DMS 273 (cell line): ENCODE data around the gene CSTF2.

Experiments used
- DNase-seq: peaks from one replicate; lab custom pipeline; 2025; ENCODE audit not compliant: unreplicated experiment; lab: John Stamatoyannopoulos, UW

The CSTF2 gene

GRCh38 chrX:100870527-100870926 lies 50.3 kb downstream of the CSTF2 start:
- DNase-seq: no peak

- DNase-seq: no peak
Measured at GRCh38 chrX:100871594-100872560, 51.7 kb downstream of the CSTF2 start.

- peak; percentile 3 for DNase-seq
Measured at GRCh38 chrX:100874325-100874724, 54.1 kb downstream of the CSTF2 start, which contains the start of gene NOX1. TSS of gene NOX1 (minus strand) at chrX:100874359. CDS start at chrX:100874139, 220 bp downstream.

DNA sequence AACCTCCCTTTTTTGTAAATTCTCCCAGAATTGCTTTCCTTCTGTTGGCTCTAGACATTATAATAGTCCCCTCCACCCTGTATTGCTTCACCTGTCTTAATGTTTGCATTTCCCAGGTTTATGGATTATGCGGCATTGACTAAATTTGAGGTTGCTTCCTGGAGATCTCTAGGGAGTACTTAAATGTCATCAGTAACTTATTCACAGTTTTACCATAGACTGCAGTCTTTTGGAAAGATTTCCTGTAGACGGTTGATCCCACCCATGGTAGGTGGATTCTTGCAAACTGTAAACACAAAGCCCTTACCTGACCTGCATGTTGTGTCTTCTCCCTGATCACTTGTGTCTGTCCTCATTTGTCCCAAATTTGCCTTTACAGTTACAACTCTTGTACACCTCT lies 60.2 kb downstream of the CSTF2 start:
- no peak for DNase-seq

DNA sequence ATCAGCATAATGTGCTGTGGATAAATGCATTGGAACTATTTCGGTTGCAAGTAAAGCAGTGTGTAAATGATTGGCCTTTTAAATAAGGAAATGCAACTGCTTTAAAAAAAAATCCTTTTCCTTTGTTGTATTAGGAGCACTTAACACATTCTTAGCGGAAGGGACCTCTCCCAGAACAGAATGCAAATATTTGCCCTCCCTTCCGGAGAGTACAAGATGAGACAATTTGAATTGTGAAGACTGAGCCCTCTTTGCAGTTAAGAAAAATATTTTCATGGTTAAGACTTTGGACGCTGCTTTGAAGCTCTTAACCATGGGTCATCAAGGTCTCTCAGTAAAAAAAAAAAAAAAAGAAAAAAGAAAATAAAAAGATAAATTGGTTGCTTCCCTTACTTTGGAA lies 63.5 kb downstream of the CSTF2 start:
- DNase-seq: no peak
